IMR-90 (cell line): ENCODE results near the gene HES6. TPM values are rescaled to one million over a fixed set of nuclear protein-coding genes. Genes with fewer than 3 reads are reported as not detected.

Source experiments
- ATAC-seq: fragments of 200-7000 bp; cut with Tn5 transposase; 2 replicates; pipeline ENCODE4 v1.9.1; 2020; ENCODE audit warnings: low read depth, mild to moderate bottlenecking, moderate library complexity
- BruUV-seq: library from RNA; stranded (reverse); fragments of 400-500 nt; replicated peaks from 2 replicates; lab custom pipeline; 2021; lab: Mats Ljungman, UMichigan
- CTCF ChIA-PET: fragments of 300-600 bp; formaldehyde crosslinking; extraction: SDS; loops from one replicate; lab custom pipeline; 2021; ENCODE audit warnings: antibody characterized with exemption; lab: Yijun Ruan, JAX
- POLR2A ChIA-PET: fragments of 300-600 bp; sonication (Branson Sonifier 250); formaldehyde crosslinking; loops from one replicate; lab custom pipeline; 2022; ENCODE audit warnings: antibody characterized with exemption; ENCODE audit not compliant: unreplicated experiment; lab: Charles Lee
- DNase-seq: peaks from one replicate; pipeline ENCODE4 v3.0.0; 2013
- H2AFZ ChIP-seq: replicated peaks from 2 replicates; pipeline ENCODE3; 2013; ENCODE audit warnings: low read length, mild to moderate bottlenecking; ENCODE audit not compliant: poor library complexity
- H2AK5ac ChIP-seq: 2 replicates; pipeline ENCODE4 v1.6.1; 2013; ENCODE audit warnings: low read depth, low read length, inconsistent platforms
- H2AK9ac ChIP-seq: replicated peaks from 2 replicates; pipeline ENCODE3; 2013; ENCODE audit warnings: mild to moderate bottlenecking, low read depth, low read length, moderate library complexity; ENCODE audit not compliant: poor library complexity
- H2BK120ac ChIP-seq: 2 replicates; pipeline ENCODE4 v1.6.1; 2013; ENCODE audit warnings: low read depth, low read length, inconsistent platforms
- H2BK15ac ChIP-seq: 3 replicates; pipeline ENCODE4 v1.6.1; 2013; ENCODE audit warnings: low read depth, low read length, inconsistent platforms
- H2BK20ac ChIP-seq: 2 replicates; pipeline ENCODE4 v1.6.1; 2013; ENCODE audit warnings: low read depth, mild to moderate bottlenecking, inconsistent platforms, low read length, moderate library complexity
- H2BK5ac ChIP-seq: 2 replicates; pipeline ENCODE4 v1.6.1; 2013; ENCODE audit warnings: mild to moderate bottlenecking, low read depth, low read length, inconsistent platforms; ENCODE audit not compliant: poor library complexity, severe bottlenecking
- H3K14ac ChIP-seq: replicated peaks from 2 replicates; pipeline ENCODE4 v1.6.1; 2013; ENCODE audit warnings: low read depth, low read length, inconsistent platforms
- H3K18ac ChIP-seq: 2 replicates; pipeline ENCODE4 v1.6.1; 2013; ENCODE audit warnings: low read depth, low read length, control low read depth
- H3K23ac ChIP-seq: 2 replicates; pipeline ENCODE4 v1.6.1; 2013; ENCODE audit warnings: low read depth, low read length, inconsistent platforms
- H3K27ac ChIP-seq: 2 replicates; pipeline ENCODE4 v1.5.1; 2013; ENCODE audit warnings: mild to moderate bottlenecking, control low read depth, low read length; ENCODE audit not compliant: insufficient read depth
- H3K27me3 ChIP-seq: 2 replicates; pipeline ENCODE4 v1.6.1; 2013; ENCODE audit warnings: low read length; ENCODE audit not compliant: control insufficient read depth, insufficient read depth
- H3K36me3 ChIP-seq: 2 replicates; pipeline ENCODE4 v1.6.1; 2013; ENCODE audit warnings: low read length, mixed read lengths; ENCODE audit not compliant: control insufficient read depth, insufficient read depth
- H3K4ac ChIP-seq: 2 replicates; pipeline ENCODE4 v1.6.1; 2013; ENCODE audit warnings: low read depth, low read length, inconsistent platforms
- H3K4me1 ChIP-seq: 2 replicates; pipeline ENCODE4 v1.6.1; 2013; ENCODE audit warnings: low read length, mixed read lengths; ENCODE audit not compliant: control insufficient read depth, insufficient read depth
- H3K4me2 ChIP-seq: 2 replicates; pipeline ENCODE4 v1.6.1; 2013; ENCODE audit warnings: low read depth, mild to moderate bottlenecking, control low read depth, low read length, moderate library complexity
- H3K4me3 ChIP-seq: 2 replicates; pipeline ENCODE4 v1.5.1; 2013; ENCODE audit warnings: low read depth, mild to moderate bottlenecking, control low read depth, low read length, moderate library complexity; ENCODE audit not compliant: insufficient read depth
- H3K56ac ChIP-seq: 2 replicates; pipeline ENCODE4 v1.6.1; 2013; ENCODE audit warnings: low read length, inconsistent platforms; ENCODE audit not compliant: insufficient read depth; ENCODE audit errors: extremely low read depth
- H3K79me1 ChIP-seq, 2 experiments: 2 replicates each; pipeline ENCODE4 v1.6.1; 2013; ENCODE audit warnings: low read length in 2 of 2, inconsistent platforms in 1 of 2, low read depth in 1 of 2
- H3K9ac ChIP-seq: 2 replicates; pipeline ENCODE4 v1.6.1; 2013; ENCODE audit warnings: low read depth, low read length, control low read depth
- H3K9me1 ChIP-seq: 2 replicates; pipeline ENCODE4 v1.6.1; 2013; ENCODE audit warnings: low read length, inconsistent platforms; ENCODE audit not compliant: insufficient read depth
- H3K9me3 ChIP-seq: 2 replicates; pipeline ENCODE4 v1.6.1; 2013; ENCODE audit warnings: low read length; ENCODE audit not compliant: control insufficient read depth, insufficient read depth
- H4K20me1 ChIP-seq: 2 replicates; pipeline ENCODE4 v1.6.1; 2013; ENCODE audit warnings: low read length, inconsistent platforms; ENCODE audit not compliant: insufficient read depth
- H4K5ac ChIP-seq: 2 replicates; pipeline ENCODE4 v1.6.1; 2013; ENCODE audit warnings: mild to moderate bottlenecking, low read depth, low read length, control low read depth
- H4K8ac ChIP-seq, 2 experiments: 2 replicates each; pipeline ENCODE4 v1.6.1; 2013; ENCODE audit warnings: low read depth in 2 of 2, low read length in 2 of 2, control low read depth in 1 of 2, inconsistent platforms in 1 of 2
- H4K91ac ChIP-seq: 2 replicates; pipeline ENCODE4 v1.6.1; 2013; ENCODE audit warnings: low read depth, low read length, inconsistent platforms; ENCODE audit not compliant: insufficient read depth
- BHLHE40 ChIP-seq: fragments of 150-350 bp; IDR thresholded peaks from 2 replicates; pipeline ENCODE4 v1.6.1; 2016; ENCODE audit warnings: mild to moderate bottlenecking, low read depth, low read length
- CEBPB ChIP-seq: IDR thresholded peaks from 2 replicates; pipeline ENCODE4 v1.6.1; 2012; ENCODE audit warnings: low read depth, low read length, improper control_type of control experiment
- CHD1 ChIP-seq: IDR thresholded peaks from 2 replicates; pipeline ENCODE4 v1.6.1; 2012; ENCODE audit warnings: low read depth, low read length, improper control_type of control experiment
- FOS ChIP-seq: fragments of 150-350 bp; IDR thresholded peaks from 2 replicates; pipeline ENCODE4 v1.6.1; 2016; ENCODE audit warnings: low read depth, low read length
- MAFK ChIP-seq: IDR thresholded peaks from 2 replicates; pipeline ENCODE4 v1.6.1; 2012; ENCODE audit warnings: low read depth, low read length, improper control_type of control experiment
- MAZ ChIP-seq: IDR thresholded peaks from 2 replicates; pipeline ENCODE4 v1.6.1; 2012; ENCODE audit warnings: low read depth, mild to moderate bottlenecking, low read length, improper control_type of control experiment, moderate library complexity, borderline replicate concordance
- MXI1 ChIP-seq: IDR thresholded peaks from 2 replicates; pipeline ENCODE4 v1.6.1; 2012; ENCODE audit warnings: low read depth, mild to moderate bottlenecking, low read length, moderate library complexity, borderline replicate concordance
- RCOR1 ChIP-seq: IDR thresholded peaks from 2 replicates; pipeline ENCODE4 v1.6.1; 2012; ENCODE audit warnings: mild to moderate bottlenecking, low read length, improper control_type of control experiment; ENCODE audit not compliant: insufficient replicate concordance
- RFX5 ChIP-seq: IDR thresholded peaks from 2 replicates; pipeline ENCODE4 v1.8.0; 2012; ENCODE audit warnings: low read depth, mild to moderate bottlenecking, low read length, moderate library complexity
- WGBS, 2 experiments: methylation state at CpG; one replicate each; pipeline versions ENCODE4 v1.1.5 to v1.1.7; 2013; ENCODE audit warnings: missing lambda C conversion rate in 2 of 2; ENCODE audit not compliant: insufficient read length in 1 of 2; ENCODE audit errors: extremely low coverage in 2 of 2; 5-methylcytosine and 5-hydroxymethylcytosine counted together
- dilution Hi-C: fragments of 300-500 bp; cut with HindIII; formaldehyde crosslinking; loops from one replicate; pipeline ENCODE4 v1.14.3; 2018; ENCODE audit warnings: low sequenced_read_pairs; ENCODE audit not compliant: unreplicated experiment
- in situ Hi-C: fragments of 300-500 bp; cut with MboI; formaldehyde crosslinking; loops from 3 replicates; pipeline ENCODE4 v1.14.3; 2019; ENCODE audit warnings: low sequenced_read_pairs, inconsistent platforms, mixed read lengths
- intact Hi-C: fragments of 100-400 bp; cut with micrococcal nuclease; formaldehyde crosslinking; loops from 2 replicates; pipeline ENCODE4 v1.10.0; 2022
- polyA plus RNA-seq, 3 experiments: library from polyadenylated mRNA; depleted of rRNA; stranded (reverse); fragments of >200 nt; gene quantifications; 2 replicates each; pipeline ENCODE4 v1.2.3, GENCODE V29; 2012; ENCODE audit warnings: low replicate concordance in 1 of 3
- total RNA-seq: library from RNA; depleted of rRNA; stranded (reverse); fragments of >200 nt; gene quantifications from 2 replicates; pipeline ENCODE4 v1.2.3, GENCODE V29; 2012
- TF ChIP-seq, protein P1 (sequence below): fragments of 150-350 bp; IDR thresholded peaks from 2 replicates; pipeline ENCODE4 v1.6.1; 2017; ENCODE audit warnings: mild to moderate bottlenecking, antibody characterized with exemption, low read length, low read depth
- TF ChIP-seq, protein P2 (sequence below): fragments of 150-350 bp; IDR thresholded peaks from 2 replicates; pipeline ENCODE4 v1.6.1; 2016; ENCODE audit warnings: low read depth, mild to moderate bottlenecking, low read length, moderate library complexity, borderline replicate concordance
- TF ChIP-seq, protein P3 (sequence below): conservative IDR thresholded peaks from 2 replicates; pipeline ENCODE4 v1.5.1; 2012; ENCODE audit warnings: mild to moderate bottlenecking, low read depth, low read length, improper control_type of control experiment

The HES6 gene
- total and polyA plus RNA-seq, 2 of the 4 experiments (the other 2 are of a cell fraction), result 1.3 to 3.3 TPM

GRCh38 chr2:238256111-238256510 lies 16.3 kb upstream of the HES6 start:
- no peak overlapping the region for H2BK120ac ChIP-seq
- no peak overlapping the region for H2AK9ac ChIP-seq
- H4K5ac ChIP-seq, result no peak overlapping the region
- no peak overlapping the region for H3K18ac ChIP-seq
- no peaks in the 10 kb centered on the region for H3K9me1 ChIP-seq
- in situ Hi-C loops (no loop called here), intact Hi-C loops (no loop called here), dilution Hi-C loops (no loop called here)
- no TSS peak for BruUV-seq
- H2BK15ac ChIP-seq, result no peak overlapping the region
- 95% methylated on average over 4 of the region's 6 CpGs; no CpG with 5 or more reads in 1 of the 2 experiments for WGBS, 2 experiments
- peaks cover 24% of the 10 kb centered on the region for H3K36me3 ChIP-seq
- no peak overlapping the region for H3K4ac ChIP-seq
- ATAC-seq, result no peak
- H3K4me3 ChIP-seq, result no peak overlapping the region
- no peak overlapping the region for H3K27ac ChIP-seq
- no peak overlapping the region for H3K14ac ChIP-seq
- H3K9ac ChIP-seq, result no peak overlapping the region
- no peak for DNase-seq
- peaks cover 2% of the 10 kb centered on the region; the same call in 1 of the 2 replicates for H3K4me1 ChIP-seq
- H4K8ac ChIP-seq, result no peak overlapping the region
- no peak overlapping the region for H2AFZ ChIP-seq
- no peak overlapping the region for H3K23ac ChIP-seq
- H3K9me3 ChIP-seq, result no peaks in the 10 kb centered on the region
- 0 out of 2 replicates have a peak, but pooled peaks cover 4% of the 10 kb centered on the region for H4K20me1 ChIP-seq
- ChIA-PET CTCF (interaction anchor here (2.0 kb wide), 1 partner anchor 398 kb away, joined by 5 read pairs; no protein-coding TSS in a partner anchor), POLR2A (no interaction called here)
- no peaks in the 10 kb centered on the region for H3K79me1 ChIP-seq
- H3K4me2 ChIP-seq, result no peak overlapping the region
- no peak overlapping the region for H3K56ac ChIP-seq
- H4K91ac ChIP-seq, result no peak overlapping the region
- no peak overlapping the region for H2BK5ac ChIP-seq
- H2AK5ac ChIP-seq, result no peak overlapping the region
- TF ChIP-seq CHD1, result no peak
- no peak for TF ChIP-seq MAFK
- TF ChIP-seq BHLHE40, result no peak
- no peak for TF ChIP-seq MXI1
- no peak for TF ChIP-seq CEBPB
- no peak for TF ChIP-seq RFX5
- TF ChIP-seq, protein P1, sequence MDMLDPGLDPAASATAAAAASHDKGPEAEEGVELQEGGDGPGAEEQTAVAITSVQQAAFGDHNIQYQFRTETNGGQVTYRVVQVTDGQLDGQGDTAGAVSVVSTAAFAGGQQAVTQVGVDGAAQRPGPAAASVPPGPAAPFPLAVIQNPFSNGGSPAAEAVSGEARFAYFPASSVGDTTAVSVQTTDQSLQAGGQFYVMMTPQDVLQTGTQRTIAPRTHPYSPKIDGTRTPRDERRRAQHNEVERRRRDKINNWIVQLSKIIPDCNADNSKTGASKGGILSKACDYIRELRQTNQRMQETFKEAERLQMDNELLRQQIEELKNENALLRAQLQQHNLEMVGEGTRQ, result no peak
- TF ChIP-seq FOS, result no peak
- TF ChIP-seq RCOR1, result no peak
- TF ChIP-seq, protein P2, sequence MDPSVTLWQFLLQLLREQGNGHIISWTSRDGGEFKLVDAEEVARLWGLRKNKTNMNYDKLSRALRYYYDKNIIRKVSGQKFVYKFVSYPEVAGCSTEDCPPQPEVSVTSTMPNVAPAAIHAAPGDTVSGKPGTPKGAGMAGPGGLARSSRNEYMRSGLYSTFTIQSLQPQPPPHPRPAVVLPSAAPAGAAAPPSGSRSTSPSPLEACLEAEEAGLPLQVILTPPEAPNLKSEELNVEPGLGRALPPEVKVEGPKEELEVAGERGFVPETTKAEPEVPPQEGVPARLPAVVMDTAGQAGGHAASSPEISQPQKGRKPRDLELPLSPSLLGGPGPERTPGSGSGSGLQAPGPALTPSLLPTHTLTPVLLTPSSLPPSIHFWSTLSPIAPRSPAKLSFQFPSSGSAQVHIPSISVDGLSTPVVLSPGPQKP, result no peak
- no peak for TF ChIP-seq MAZ
- TF ChIP-seq, protein P3, sequence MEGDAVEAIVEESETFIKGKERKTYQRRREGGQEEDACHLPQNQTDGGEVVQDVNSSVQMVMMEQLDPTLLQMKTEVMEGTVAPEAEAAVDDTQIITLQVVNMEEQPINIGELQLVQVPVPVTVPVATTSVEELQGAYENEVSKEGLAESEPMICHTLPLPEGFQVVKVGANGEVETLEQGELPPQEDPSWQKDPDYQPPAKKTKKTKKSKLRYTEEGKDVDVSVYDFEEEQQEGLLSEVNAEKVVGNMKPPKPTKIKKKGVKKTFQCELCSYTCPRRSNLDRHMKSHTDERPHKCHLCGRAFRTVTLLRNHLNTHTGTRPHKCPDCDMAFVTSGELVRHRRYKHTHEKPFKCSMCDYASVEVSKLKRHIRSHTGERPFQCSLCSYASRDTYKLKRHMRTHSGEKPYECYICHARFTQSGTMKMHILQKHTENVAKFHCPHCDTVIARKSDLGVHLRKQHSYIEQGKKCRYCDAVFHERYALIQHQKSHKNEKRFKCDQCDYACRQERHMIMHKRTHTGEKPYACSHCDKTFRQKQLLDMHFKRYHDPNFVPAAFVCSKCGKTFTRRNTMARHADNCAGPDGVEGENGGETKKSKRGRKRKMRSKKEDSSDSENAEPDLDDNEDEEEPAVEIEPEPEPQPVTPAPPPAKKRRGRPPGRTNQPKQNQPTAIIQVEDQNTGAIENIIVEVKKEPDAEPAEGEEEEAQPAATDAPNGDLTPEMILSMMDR, result no peak
- no peak overlapping the region for H2BK20ac ChIP-seq
- no peaks in the 10 kb centered on the region for H3K27me3 ChIP-seq
